NCI-H1105 treated with DMSO at 0.1 percent for 48 hours (cell line): ENCODE measurements around the gene SDHB.
"Not testable (repeated sequence)": the region's sequence is repeated elsewhere in the genome, so short reads cannot be mapped to it uniquely, and the experiment has no call there.

Experiments
- DNase-seq: peaks from one replicate; lab custom pipeline; 2025; lab: John Stamatoyannopoulos, UW

The SDHB gene

DNA sequence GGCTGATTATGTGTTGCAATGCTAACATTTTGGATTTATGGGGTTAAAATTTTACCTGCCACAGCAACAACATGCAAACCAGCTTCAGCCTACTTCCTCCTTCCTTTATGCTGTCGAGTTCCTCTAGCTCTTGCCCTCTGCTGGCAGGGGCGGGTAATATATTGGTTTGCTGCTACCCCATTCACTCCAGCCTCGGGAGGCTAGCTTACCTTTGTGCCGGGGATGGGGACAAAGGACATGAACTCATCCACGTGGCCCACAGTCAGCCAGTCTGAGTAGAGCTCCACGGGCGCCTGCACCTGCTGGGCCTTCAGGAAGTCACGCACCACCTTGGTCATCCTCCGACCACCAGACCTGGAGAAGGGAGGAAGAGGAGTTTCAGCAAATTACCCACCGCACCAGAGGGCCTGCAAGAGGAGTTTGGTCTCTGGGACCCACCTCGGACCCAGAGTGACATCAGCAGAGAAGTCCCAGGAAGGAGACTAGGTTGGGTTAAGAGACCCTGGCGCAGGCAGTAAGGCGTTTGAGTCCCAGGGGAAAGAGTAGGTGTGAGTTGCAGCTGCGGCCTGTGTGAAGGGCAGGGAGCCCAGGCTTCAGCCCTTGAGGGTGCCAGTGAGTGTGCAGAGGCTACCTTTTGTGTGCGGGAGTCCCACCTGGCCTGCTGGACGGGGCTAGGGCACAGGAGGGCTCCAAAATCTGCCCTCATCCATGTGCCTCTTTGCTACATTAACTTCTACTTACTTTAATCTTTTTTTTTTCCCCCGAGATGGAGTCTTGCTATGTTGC, 21.8 kb upstream of the SDHB start:
- DNase-seq: no peak

DNA sequence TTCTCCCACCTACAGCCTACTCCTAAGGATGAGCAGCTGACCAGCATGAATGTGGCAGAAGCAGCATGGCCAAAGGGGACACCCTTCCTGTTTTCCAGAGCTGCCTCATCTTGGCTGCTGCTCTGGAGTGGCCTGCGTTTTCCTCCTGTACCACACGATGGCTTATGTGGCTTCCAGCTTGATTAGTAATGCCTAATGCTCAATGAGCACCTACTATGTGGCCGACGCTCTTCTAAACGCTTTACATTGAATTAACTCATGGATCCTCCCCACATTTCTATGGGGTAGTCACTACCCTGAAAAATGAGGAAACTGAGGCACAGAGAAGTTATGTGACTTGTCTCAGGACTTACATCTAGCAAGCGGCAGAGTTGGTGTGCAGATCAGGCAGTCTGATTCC, 18.0 kb upstream of the SDHB start:
- no peak for DNase-seq

GRCh38 chr1:17070163-17070525, 16.3 kb upstream of the SDHB start:
- DNase-seq: no peak

DNA sequence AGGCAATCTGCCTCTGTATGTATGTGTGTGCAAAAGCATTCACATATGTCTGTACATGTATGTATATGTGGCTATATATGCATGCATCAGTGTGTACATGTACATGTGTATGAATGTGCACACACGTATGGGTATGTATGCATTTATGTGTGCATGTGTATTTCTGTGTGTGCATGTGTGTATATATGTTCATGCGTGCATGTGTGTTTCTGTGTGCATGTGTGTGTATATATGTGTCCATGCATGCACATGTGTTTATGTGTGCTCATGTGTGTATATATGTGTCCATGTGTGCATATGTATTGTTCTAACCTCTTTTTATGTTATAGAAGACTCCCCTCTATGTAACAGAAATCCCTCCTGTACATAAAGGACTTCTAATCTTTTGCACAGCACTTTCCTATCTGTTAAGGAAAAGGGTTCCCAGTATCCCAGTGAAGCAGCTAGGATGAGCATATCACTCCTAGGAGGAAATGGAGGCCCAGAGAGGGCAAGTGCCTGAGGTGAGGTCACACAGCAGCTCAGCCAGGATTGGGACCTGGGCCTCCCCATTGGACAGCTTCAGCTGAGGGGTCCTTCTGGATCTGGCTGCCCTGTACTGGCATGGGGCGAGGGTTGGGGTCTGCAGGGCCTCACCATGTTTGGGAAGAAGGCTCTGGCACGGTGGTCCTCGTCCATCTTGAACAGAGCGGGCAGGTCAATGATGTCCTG, 15.8 kb upstream of the SDHB start:
- no peak for DNase-seq

DNA sequence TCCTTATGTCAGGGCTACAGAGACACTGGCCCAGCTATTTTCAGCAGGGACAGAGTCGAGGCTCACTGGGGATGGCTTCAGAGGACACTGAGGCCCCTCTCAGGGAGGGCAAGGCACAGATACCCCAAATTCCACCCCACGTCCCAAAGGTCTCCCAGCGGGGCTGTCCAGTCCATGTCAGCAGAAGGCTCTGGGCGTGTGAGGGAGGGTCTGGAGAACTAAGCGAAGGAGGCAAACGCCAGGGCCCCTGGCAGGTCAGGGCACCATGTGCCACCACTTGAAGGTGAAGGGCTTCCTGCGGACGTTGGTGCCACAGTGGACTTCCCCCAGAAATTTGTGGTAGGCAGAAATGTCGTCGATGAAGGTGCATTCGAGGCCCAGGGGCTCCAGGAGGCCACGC, 15.0 kb upstream of the SDHB start:
- DNase-seq: no peak

DNA sequence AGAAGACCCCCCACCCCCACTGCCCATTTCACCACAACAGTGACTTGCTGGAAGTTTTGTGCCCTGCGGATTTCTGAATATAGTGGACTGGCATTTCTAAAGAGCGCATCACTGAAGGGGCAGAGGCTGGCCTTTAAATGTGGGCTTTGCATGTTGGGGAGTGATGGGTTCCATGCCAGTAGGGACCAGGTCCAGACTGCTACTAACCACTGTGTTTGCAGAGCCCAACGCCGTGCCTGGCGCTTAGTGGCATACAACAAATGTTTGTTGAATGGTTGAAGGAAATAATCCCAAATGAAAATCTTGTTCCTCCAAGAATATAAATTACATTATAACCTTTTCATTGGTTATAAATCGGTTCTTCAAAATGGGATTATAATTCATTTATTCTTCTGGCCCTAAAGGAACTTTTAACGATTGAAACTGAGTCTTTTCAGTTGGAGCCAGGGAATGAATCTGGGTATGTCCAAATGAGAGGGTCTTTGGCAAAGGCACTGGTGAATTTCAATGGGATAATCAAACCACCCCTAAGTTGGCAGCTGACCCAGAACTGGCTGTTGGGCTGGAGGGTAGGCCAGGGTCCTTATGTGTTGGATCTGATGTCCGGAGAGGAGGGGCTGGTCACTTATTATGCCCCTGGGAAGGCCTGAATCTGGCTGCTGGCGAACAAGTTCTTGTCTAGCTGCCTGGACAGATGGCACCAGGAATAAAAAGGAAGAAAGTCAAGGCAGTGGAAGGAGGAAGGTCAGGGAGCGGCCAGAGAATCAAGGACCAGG, 13.8 kb upstream of the SDHB start:
- no peak for DNase-seq

- no peak for DNase-seq
Observed at GRCh38 chr1:17067069-17067426, 13.2 kb upstream of the SDHB start.

DNA sequence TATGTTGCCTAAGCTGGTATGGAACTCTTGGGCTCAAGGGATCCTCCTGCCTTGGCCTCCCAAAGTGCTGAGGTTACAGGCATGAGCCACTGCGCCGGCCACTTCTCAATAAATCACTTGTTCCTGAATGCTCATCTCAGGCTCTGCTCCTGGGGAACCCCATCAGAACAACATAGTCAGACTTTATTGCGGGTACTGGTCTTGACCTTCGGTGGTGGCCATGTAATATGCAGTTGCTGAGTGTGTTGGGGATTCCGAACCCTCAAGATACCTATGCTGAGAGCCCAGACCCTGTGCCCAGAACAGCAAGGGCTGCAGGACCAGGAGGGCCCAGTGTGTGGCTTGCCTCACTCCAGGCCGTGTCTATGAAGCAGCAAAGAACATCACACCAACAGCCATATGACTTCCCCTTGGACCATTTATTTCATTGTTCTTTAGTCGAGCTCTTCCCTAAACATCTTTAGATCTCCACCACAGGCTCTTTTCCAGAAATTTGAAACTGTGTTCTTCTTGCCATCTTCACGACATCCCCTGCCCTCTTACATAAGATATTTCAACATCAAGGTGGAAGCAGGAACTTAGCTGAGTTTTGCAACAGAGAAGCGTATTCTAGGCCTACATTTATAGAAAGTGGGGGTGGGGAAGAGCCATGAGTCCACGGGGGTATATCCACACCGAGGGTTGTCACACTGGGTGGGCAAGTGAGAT, 12.7 kb upstream of the SDHB start:
- DNase-seq: no peak

GRCh38 chr1:17065666-17066065, 11.8 kb upstream of the SDHB start:
- no peak for DNase-seq

- not testable (repeated sequence) for DNase-seq
Observed at GRCh38 chr1:17062751-17063150, 8.9 kb upstream of the SDHB start.

DNA sequence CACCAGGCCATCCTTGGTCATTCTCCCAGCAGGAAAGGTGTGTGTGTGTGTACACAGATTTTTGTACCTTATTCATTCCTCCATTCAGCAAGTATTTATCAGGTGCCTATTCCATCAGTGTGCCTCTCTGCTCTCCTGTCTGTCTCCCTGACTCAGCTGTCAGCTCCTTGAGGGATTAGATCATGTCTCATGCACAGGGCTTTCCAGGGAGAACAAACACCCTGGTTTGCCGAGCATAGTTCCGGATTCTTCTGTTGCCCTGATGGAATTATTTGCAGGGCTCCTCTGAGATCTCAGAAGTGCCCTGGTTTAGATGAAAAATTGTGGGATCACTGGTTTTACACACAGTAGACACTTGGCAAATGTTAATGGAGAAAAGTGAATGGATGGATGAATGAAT, 8.1 kb upstream of the SDHB start:
- DNase-seq: no peak

GRCh38 chr1:17061486-17061885, 7.7 kb upstream of the SDHB start:
- DNase-seq: no peak

- no peak for DNase-seq
Observed at GRCh38 chr1:17060306-17060749, 6.5 kb upstream of the SDHB start.

GRCh38 chr1:17059391-17060305, 5.8 kb upstream of the SDHB start:
- peak; percentile 68 for DNase-seq

- DNase-seq: no peak
Observed at GRCh38 chr1:17056551-17056950, 2.7 kb upstream of the SDHB start.

- no peak for DNase-seq
Observed at GRCh38 chr1:17055801-17056200, 2.0 kb upstream of the SDHB start.

DNA sequence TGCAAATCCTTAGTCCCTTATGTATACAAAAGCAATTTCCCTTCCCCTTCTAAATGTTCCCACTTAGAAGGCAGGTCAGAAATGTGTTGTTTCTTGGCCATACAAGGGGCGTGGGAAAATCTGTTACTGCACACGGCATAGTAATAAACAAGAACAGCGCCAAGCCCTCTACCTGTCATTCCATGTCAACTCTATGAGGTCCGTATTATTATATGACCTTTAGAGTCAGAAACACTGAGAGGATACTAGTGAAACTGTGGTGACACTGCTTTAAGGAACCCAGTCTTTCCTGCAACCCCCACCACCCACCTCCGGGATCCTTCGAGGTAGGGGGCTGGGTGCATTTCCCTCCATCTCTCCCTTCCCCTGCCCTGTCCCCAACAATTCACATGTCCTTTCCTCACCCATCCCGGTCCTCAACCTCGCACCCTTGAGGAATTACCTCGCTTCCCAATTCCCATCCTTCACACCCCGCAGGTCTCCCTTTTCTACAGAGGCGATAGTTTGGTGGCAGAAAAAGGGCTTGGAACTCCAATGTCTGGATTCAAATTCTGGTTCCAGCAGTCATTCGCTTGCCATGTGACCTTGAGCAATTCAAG, 647 bp downstream of the SDHB start:
- DNase-seq: no peak

GRCh38 chr1:17052641-17053040, 1.2 kb downstream of the SDHB start:
- DNase-seq: no peak

DNA sequence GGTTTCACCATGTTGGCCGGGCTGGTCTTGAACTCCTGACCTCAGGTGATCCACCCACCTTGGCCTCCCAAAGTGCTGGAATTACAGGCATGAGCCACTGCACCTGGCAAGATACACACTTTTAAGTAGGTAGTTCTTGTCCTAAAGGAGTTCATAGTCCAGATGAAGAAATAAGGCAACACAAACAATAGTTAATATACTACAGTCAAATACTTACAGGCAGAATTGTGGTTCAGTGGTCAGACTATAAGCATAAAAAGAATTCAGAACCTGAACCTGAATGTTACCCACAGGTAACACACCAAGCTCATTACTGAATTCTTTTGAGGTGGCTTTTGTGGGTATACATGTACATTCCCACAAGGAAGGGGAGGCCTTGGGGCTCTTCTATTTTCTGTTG, 1.8 kb downstream of the SDHB start:
- no peak for DNase-seq

DNA sequence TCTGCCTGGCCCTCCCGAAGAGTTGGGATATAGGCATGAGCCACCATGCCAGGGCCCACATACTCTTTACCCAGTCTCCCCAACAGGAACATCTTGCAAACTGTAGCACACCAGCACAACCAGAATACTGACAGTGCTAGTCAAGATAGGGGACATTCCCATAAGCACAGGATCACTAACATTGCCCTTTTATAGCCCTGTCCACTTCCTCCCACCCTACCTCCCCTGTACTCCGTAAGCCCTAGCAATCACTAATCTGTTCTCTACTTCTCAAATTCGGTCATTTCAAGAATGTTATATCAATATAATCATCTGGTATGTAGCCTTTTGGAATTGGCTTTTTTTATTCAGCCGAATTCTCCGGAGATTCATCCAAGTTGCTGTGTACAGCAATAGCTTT, 5.9 kb downstream of the SDHB start:
- DNase-seq: no peak

DNA sequence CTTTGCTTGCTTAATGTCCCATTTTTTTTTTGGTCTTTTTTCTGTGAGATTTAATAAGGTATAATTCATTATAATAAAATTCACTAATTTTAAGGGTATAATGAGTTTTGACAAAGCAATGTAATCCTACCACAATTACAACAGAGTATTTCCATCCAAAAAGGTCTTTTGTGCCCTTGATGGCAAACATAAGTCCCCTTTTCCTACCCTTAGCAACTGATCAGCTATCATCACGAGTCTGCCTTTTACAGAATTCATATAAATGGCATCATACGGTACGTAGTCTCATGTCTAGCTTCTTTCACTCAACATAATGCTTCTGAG, 7.5 kb downstream of the SDHB start:
- DNase-seq: no peak
